Measurements from ENCODE around the gene SUCO. TPM values are rescaled to one million over a fixed set of nuclear protein-coding genes. Genes with fewer than 3 reads are reported as not detected.

Gene SUCO
- total and polyA plus RNA-seq, 2 of the 8 experiments (the other 6 are each of a cell fraction or from before 2014, with no cell fraction given) = 8.3 to 35.8 TPM

DNA sequence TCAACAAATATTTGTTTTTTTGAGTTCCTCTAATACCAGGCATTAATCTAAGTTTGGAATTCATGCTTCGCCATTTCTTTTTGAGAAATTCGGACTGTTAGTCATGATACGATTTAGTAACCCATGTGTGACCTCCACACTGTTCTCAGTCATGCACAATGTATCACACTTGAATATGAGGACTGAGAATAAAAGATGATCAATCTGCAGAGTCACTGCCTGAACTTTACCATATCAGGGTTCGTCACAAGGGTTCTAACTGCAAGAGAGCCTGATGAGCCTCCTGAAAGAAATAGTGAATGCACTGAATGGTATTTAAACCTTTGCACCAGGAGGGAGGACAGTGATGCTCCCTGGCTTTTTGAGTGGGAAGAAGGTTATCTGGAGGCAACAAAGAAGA lies 115.0 kb downstream of the SUCO start:
- Histone ChIP-seq H2AK5ac (ENCODE audit: low read depth, low read length) (no peak overlapping the region), H3K79me2 (ENCODE audit: control insufficient read depth in 1 of 2, insufficient read depth in 2 of 2, low read length in 2 of 2) (no peaks in the 10 kb centered on the region)
- WGBS, 2 experiments (ENCODE audit: extremely low coverage in 1 of 2, insufficient coverage in 1 of 2, insufficient read length in 1 of 2, insufficient replicate concordance in 2 of 2, low coverage in 1 of 2, low lambda C conversion rate in 2 of 2, missing lambda C conversion rate in 1 of 2) = 87% methylated on average over 4 of the region's 4 CpGs; no CpG with 5 or more reads in 1 of the 2 experiments

More for the DNA sequence above, 115.0 kb downstream of the SUCO start:
- Histone ChIP-seq H2AFZ (ENCODE audit: low read length) (no peak overlapping the region), H3K9ac (replicated peaks in 1 of 4; ENCODE audit: extremely low read depth in 1 of 4, low read depth in 3 of 4, low read length in 3 of 4) (no peak overlapping the region), H3K4me3 (ENCODE audit: extremely low read depth in 1 of 4, insufficient read depth in 2 of 4, low read depth in 3 of 4, low read length in 4 of 4) (no peak overlapping the region), H3K4me1 (replicated peaks in 1 of 4; ENCODE audit: control insufficient read depth in 3 of 4, insufficient read depth in 4 of 4, low read length in 3 of 4) (no peaks in the 10 kb centered on the region), H3K27me3 (replicated peaks in 1 of 4; ENCODE audit: control insufficient read depth in 3 of 4, extremely low read depth in 1 of 4, insufficient read depth in 3 of 4, low read length in 3 of 4) (no peaks in the 10 kb centered on the region), H3K79me1 (ENCODE audit: low read depth, low read length) (no peaks in the 10 kb centered on the region), H2BK15ac (ENCODE audit: low read length) (no peak overlapping the region), H2BK20ac (ENCODE audit: low read length) (no peak overlapping the region), H2BK12ac (ENCODE audit: low read depth, low read length) (no peak overlapping the region), H2BK5ac (ENCODE audit: low read depth, low read length) (no peak overlapping the region), H3K56ac (replicated peaks; ENCODE audit: insufficient read length, low read depth, low read length) (no peak overlapping the region), H3K4me2 (ENCODE audit: insufficient read depth in 1 of 2, low read depth in 2 of 2, low read length in 2 of 2) (no peak overlapping the region), H4K5ac (ENCODE audit: insufficient read length, low read depth, low read length) (no peak overlapping the region), H4K8ac (ENCODE audit: extremely low read depth, insufficient read depth, low read length) (no peak overlapping the region), H3K23me2 (ENCODE audit: low read depth, low read length) (no peaks in the 10 kb centered on the region), H2BK120ac (replicated peaks; ENCODE audit: low read depth, low read length) (no peak overlapping the region), H3K9me3 (ENCODE audit: insufficient read depth in 2 of 2, low read depth in 1 of 2, low read length in 1 of 2) (no peaks in the 10 kb centered on the region), H3K4ac (replicated peaks; ENCODE audit: insufficient read length, low read depth, low read length) (no peak overlapping the region), H3K27ac (ENCODE audit: low read depth, low read length) (no peak overlapping the region), H4K91ac (replicated peaks; ENCODE audit: insufficient read length, low read length) (no peak overlapping the region), H3K18ac (ENCODE audit: extremely low read depth, low read length) (no peak overlapping the region), H3K23ac (ENCODE audit: insufficient read length) (no peak overlapping the region), H4K20me1 (replicated peaks in 1 of 2; ENCODE audit: control insufficient read depth in 1 of 2, insufficient read depth in 2 of 2, low read length in 2 of 2) (no peaks in the 10 kb centered on the region), H3K14ac (ENCODE audit: insufficient read length) (no peak overlapping the region), H3K36me3 (ENCODE audit: control insufficient read depth in 2 of 4, insufficient read depth in 4 of 4, low read length in 3 of 4) (no peaks in the 10 kb centered on the region)
- FAIRE-seq (no peak), DNase-seq (ENCODE audit: low read depth in 1 of 2, low spot score in 2 of 2) (no peak)
- ChIA-PET CTCF (ENCODE audit: partially characterized antibody) (interaction anchor here (0.6 kb wide), 1 partner anchor 108 kb away, joined by 3 read pairs; no protein-coding TSS in a partner anchor), POLR2A (ENCODE audit: partially characterized antibody) (no interaction called here)
- TF ChIP-seq MAFK (IDR thresholded peaks at IDR 0.05; ENCODE audit: low read depth, low read length) (no peak), TEAD4 (IDR thresholded peaks at IDR 0.05; ENCODE audit: low read depth, low read length) (no peak), RBBP5 (IDR thresholded peaks at IDR 0.05; ENCODE audit: borderline replicate concordance, low read depth, low read length) (no peak), BACH1 (IDR thresholded peaks at IDR 0.05; ENCODE audit: low read length) (no peak), ZNF274 (IDR thresholded peaks at IDR 0.05; ENCODE audit: borderline replicate concordance, extremely low read depth, low read length) (no peak), POLR2AphosphoS5 (IDR thresholded peaks at IDR 0.05; ENCODE audit: low read depth, low read length) (no peak), TCF12 (IDR thresholded peaks at IDR 0.05; ENCODE audit: low read depth, low read length) (no peak), TBP (IDR thresholded peaks at IDR 0.05; ENCODE audit: low read depth, low read length) (no peak), RAD21 (IDR thresholded peaks at IDR 0.05 in 1 of 2, conservative IDR thresholded peaks at IDR 0.05 in 1 of 2; ENCODE audit: low read depth in 2 of 2, low read length in 2 of 2) (no peak), CREB1 (IDR thresholded peaks at IDR 0.05) (no peak), SIRT6 (IDR thresholded peaks at IDR 0.05; ENCODE audit: low read length) (no peak)
